CD4-positive, alpha-beta T cell (primary cell): ENCODE measurements around the gene PTH1R. TPM values are rescaled to one million over a fixed set of nuclear protein-coding genes. Genes with fewer than 3 reads are reported as not detected.

ENCODE experiments used
- ATAC-seq: fragments of 200-7000 bp; cut with Tn5 transposase; one replicate; pipeline ENCODE4 v1.10.0; 2022; ENCODE audit warnings: mild to moderate bottlenecking; ENCODE audit not compliant: poor library complexity
- CTCF ChIA-PET: fragments of 350-600 bp; sonication (Branson Sonifier 250); formaldehyde crosslinking; loops from one replicate; lab custom pipeline; 2021; ENCODE audit warnings: antibody characterized with exemption, inconsistent platforms; lab: Charles Lee
- POLR2A ChIA-PET: fragments of 350-600 bp; sonication (Branson Sonifier 250); formaldehyde crosslinking; loops from one replicate; lab custom pipeline; 2021; ENCODE audit warnings: antibody characterized with exemption, inconsistent platforms; lab: Charles Lee
- DNase-seq, 14 experiments: peaks; one replicate each; pipeline ENCODE4 v3.0.0-alpha.2; 2013 to 2020; ENCODE audit warnings: mixed read lengths in 2 of 14
- H3K27ac ChIP-seq, 2 donors: one replicate each; pipeline versions ENCODE4 v1.5.1 to v1.7.0; 2013; ENCODE audit warnings: low read length in 2 of 2, low read depth in 1 of 2, mild to moderate bottlenecking in 1 of 2
- H3K27me3 ChIP-seq, 2 experiments: 1 replicate in 1 of 2; 2 replicates in 1 of 2; pipeline versions ENCODE4 v1.6.1 to v1.7.0; 2013; ENCODE audit warnings: low read length in 2 of 2, control low read depth in 1 of 2, mild to moderate bottlenecking in 1 of 2, moderate library complexity in 1 of 2; ENCODE audit not compliant: insufficient read depth in 2 of 2, control insufficient read depth in 1 of 2
- H3K36me3 ChIP-seq: one replicate; pipeline ENCODE4 v1.6.1; 2013; ENCODE audit warnings: low read length, control low read depth; ENCODE audit not compliant: insufficient read depth
- H3K4me1 ChIP-seq: one replicate; pipeline ENCODE4 v1.6.1; 2013; ENCODE audit warnings: low read length, control low read depth; ENCODE audit not compliant: insufficient read depth
- H3K4me3 ChIP-seq: one replicate; pipeline ENCODE4 v1.5.1; 2013; ENCODE audit warnings: mild to moderate bottlenecking, low read length, moderate library complexity
- H3K9me3 ChIP-seq, 2 experiments: 1 replicate in 1 of 2; 2 replicates in 1 of 2; pipeline versions ENCODE4 v1.6.1 to v1.7.0; 2013; ENCODE audit warnings: low read length in 2 of 2, mild to moderate bottlenecking in 2 of 2, control low read depth in 1 of 2, moderate library complexity in 1 of 2; ENCODE audit not compliant: control insufficient read depth in 1 of 2, insufficient read depth in 1 of 2
- H3K27ac Mint-ChIP-seq: one replicate; pipeline ENCODE4 v1.8.0; 2020; ENCODE audit warnings: mixed read lengths
- H3K27me3 Mint-ChIP-seq: one replicate; pipeline ENCODE4 v1.8.0; 2021; ENCODE audit warnings: mixed read lengths
- H3K36me3 Mint-ChIP-seq: one replicate; pipeline ENCODE4 v1.8.0; 2021; ENCODE audit warnings: low read depth, mixed read lengths
- H3K4me1 Mint-ChIP-seq: one replicate; pipeline ENCODE4 v1.8.0; 2021; ENCODE audit warnings: low read depth, mixed read lengths
- H3K4me3 Mint-ChIP-seq: one replicate; pipeline ENCODE4 v1.8.0; 2020; ENCODE audit warnings: mild to moderate bottlenecking, mixed read lengths
- H3K9me3 Mint-ChIP-seq: one replicate; pipeline ENCODE4 v1.8.0; 2020; ENCODE audit warnings: mixed read lengths
- intact Hi-C, 2 experiments: fragments of 100-400 bp; cut with DNase I in 1 of 2; cut with micrococcal nuclease in 1 of 2; formaldehyde crosslinking; loops; one replicate each; pipeline versions ENCODE4 v1.15.1 to v1.9.0; 2023 to 2025; cut with DNase I, micrococcal nuclease
- total RNA-seq, 174 experiments: library from RNA in 2 of 174; stranded (reverse) in 2 of 174; gene quantifications; one replicate each; pipeline ENCODE4 v1.2.3 and lab custom pipeline; 2021 to 2026
- TF ChIP-seq, protein P1 (sequence below): fragments of 200-600 bp; IDR thresholded peaks from one replicate; pipeline ENCODE4 v1.8.0; 2022; ENCODE audit warnings: antibody characterized with exemption, mild to moderate bottlenecking

The PTH1R gene
- total RNA-seq, 2 experiments from 2014 or later = not detected

GRCh38 chr3:46866720-46867549 is 10.6 kb upstream of the PTH1R start:
- Histone ChIP-seq H3K4me3 (no peak overlapping the region), H3K36me3 (no peaks in the 10 kb centered on the region), H3K27ac (no peak overlapping the region), H3K27me3 (no peaks in the 10 kb centered on the region), H3K9me3 (no peaks in the 10 kb centered on the region), H3K4me1 (peaks cover 5% of the 10 kb centered on the region)
- no peaks in the 10 kb centered on the region for H3K4me1 Mint-ChIP-seq
- CTCF ChIA-PET = interaction anchor here (1.2 to 1.8 kb wide), 2 partner anchors 10 to 43 kb away, joined by 4 to 5 read pairs; no protein-coding TSS in a partner anchor
- ATAC-seq (peak; percentile 84), DNase-seq (peak; percentile 67 to 90 (median 80))
- no peaks in the 10 kb centered on the region for H3K9me3 Mint-ChIP-seq
- POLR2A ChIA-PET = no interaction called here
- H3K27me3 Mint-ChIP-seq = peaks cover 5% of the 10 kb centered on the region
- intact Hi-C loops = loop anchor here (1.0 to 5.0 kb wide), 5 partner anchors 28 to 504 kb away; no protein-coding TSS in a partner anchor
- no peak overlapping the region for H3K4me3 Mint-ChIP-seq
- TF ChIP-seq, protein P1, sequence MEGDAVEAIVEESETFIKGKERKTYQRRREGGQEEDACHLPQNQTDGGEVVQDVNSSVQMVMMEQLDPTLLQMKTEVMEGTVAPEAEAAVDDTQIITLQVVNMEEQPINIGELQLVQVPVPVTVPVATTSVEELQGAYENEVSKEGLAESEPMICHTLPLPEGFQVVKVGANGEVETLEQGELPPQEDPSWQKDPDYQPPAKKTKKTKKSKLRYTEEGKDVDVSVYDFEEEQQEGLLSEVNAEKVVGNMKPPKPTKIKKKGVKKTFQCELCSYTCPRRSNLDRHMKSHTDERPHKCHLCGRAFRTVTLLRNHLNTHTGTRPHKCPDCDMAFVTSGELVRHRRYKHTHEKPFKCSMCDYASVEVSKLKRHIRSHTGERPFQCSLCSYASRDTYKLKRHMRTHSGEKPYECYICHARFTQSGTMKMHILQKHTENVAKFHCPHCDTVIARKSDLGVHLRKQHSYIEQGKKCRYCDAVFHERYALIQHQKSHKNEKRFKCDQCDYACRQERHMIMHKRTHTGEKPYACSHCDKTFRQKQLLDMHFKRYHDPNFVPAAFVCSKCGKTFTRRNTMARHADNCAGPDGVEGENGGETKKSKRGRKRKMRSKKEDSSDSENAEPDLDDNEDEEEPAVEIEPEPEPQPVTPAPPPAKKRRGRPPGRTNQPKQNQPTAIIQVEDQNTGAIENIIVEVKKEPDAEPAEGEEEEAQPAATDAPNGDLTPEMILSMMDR = peak; percentile 80
- no peaks in the 10 kb centered on the region for H3K36me3 Mint-ChIP-seq
- no peak overlapping the region for H3K27ac Mint-ChIP-seq

DNA sequence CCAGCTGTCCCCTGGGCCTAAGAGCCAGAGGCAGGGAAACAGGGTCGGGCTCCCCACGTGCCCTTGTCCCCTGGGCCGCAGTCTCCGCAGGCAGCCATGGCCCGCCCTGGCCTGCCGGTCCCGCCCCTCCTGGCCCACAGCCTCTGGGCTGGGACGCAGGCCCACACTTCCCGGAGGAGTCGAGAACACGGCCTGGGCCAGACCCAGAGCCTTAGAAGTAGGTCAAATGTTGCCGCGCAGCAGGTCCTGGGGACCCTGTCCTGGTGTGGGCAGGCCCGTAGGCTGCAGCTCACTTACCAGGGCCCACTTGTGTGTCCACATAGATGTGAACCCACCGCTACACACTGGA is 10.0 kb upstream of the PTH1R start:
- H3K27ac Mint-ChIP-seq = no peak overlapping the region
- TF ChIP-seq, protein P1 = no peak
- CTCF ChIA-PET = interaction anchor here (1.2 to 1.8 kb wide), 2 partner anchors 9 to 42 kb away, joined by 4 to 5 read pairs; no protein-coding TSS in a partner anchor

GRCh38 chr3:46868287-46868686 is 9.2 kb upstream of the PTH1R start:
- H3K4me3 ChIP-seq = no peak overlapping the region
- H3K27me3 ChIP-seq = no peaks in the 10 kb centered on the region
- intact Hi-C loops = loop anchor here in 1 of 2 experiments (5.0 kb wide), 1 partner anchor 129 kb away; no protein-coding TSS in a partner anchor
- no peak overlapping the region for H3K27ac ChIP-seq
- Mint-ChIP-seq H3K4me1 (no peaks in the 10 kb centered on the region), H3K4me3 (no peak overlapping the region), H3K9me3 (no peaks in the 10 kb centered on the region), H3K36me3 (no peaks in the 10 kb centered on the region), H3K27me3 (peaks cover 5% of the 10 kb centered on the region), H3K27ac (no peak overlapping the region)
- ATAC-seq = no peak
- no peak for DNase-seq
- no peaks in the 10 kb centered on the region for H3K36me3 ChIP-seq
- peaks cover 5% of the 10 kb centered on the region for H3K4me1 ChIP-seq
- ChIA-PET POLR2A (no interaction called here), CTCF (no interaction called here)
- H3K9me3 ChIP-seq = no peaks in the 10 kb centered on the region
- TF ChIP-seq, protein P1 = no peak

More for the DNA sequence above, 10.0 kb upstream of the PTH1R start:
- Mint-ChIP-seq H3K4me3 (no peak overlapping the region), H3K36me3 (no peaks in the 10 kb centered on the region), H3K4me1 (no peaks in the 10 kb centered on the region), H3K27me3 (peaks cover 5% of the 10 kb centered on the region), H3K9me3 (no peaks in the 10 kb centered on the region)
- Histone ChIP-seq H3K4me3 (no peak overlapping the region), H3K27me3 (no peaks in the 10 kb centered on the region), H3K36me3 (no peaks in the 10 kb centered on the region), H3K4me1 (peaks cover 5% of the 10 kb centered on the region), H3K9me3 (no peaks in the 10 kb centered on the region), H3K27ac (no peak overlapping the region)
- ATAC-seq (no peak), DNase-seq (no peak)
- intact Hi-C loops = loop anchor here (2.0 to 5.0 kb wide), 3 partner anchors 130 to 503 kb away; no protein-coding TSS in a partner anchor
- POLR2A ChIA-PET = no interaction called here
